ENCODE results near the gene POU2F2.

POU2F2 gene

GRCh38 chr19:42065511-42065910 lies 66.7 kb downstream of the POU2F2 start:
- TF ChIP-seq, protein P1, sequence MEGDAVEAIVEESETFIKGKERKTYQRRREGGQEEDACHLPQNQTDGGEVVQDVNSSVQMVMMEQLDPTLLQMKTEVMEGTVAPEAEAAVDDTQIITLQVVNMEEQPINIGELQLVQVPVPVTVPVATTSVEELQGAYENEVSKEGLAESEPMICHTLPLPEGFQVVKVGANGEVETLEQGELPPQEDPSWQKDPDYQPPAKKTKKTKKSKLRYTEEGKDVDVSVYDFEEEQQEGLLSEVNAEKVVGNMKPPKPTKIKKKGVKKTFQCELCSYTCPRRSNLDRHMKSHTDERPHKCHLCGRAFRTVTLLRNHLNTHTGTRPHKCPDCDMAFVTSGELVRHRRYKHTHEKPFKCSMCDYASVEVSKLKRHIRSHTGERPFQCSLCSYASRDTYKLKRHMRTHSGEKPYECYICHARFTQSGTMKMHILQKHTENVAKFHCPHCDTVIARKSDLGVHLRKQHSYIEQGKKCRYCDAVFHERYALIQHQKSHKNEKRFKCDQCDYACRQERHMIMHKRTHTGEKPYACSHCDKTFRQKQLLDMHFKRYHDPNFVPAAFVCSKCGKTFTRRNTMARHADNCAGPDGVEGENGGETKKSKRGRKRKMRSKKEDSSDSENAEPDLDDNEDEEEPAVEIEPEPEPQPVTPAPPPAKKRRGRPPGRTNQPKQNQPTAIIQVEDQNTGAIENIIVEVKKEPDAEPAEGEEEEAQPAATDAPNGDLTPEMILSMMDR (IDR thresholded peaks at IDR 0.05; ENCODE audit: low read depth, low read length), result no peak

GRCh38 chr19:42065051-42065450 lies 67.2 kb downstream of the POU2F2 start:
- TF ChIP-seq, protein P1 (IDR thresholded peaks at IDR 0.05; ENCODE audit: low read depth, low read length), result no peak
- DNase-seq (ENCODE audit: extremely low read depth, low read depth), result no peak

More at GRCh38 chr19:42065511-42065910, 66.7 kb downstream of the POU2F2 start:
- no peak for DNase-seq (ENCODE audit: extremely low read depth, low read depth)

GRCh38 chr19:42064432-42064831 lies 67.8 kb downstream of the POU2F2 start:
- TF ChIP-seq, protein P1 (IDR thresholded peaks at IDR 0.05; ENCODE audit: low read depth, low read length), result no peak
- no peak for DNase-seq (ENCODE audit: extremely low read depth, low read depth)

- TF ChIP-seq, protein P1 (IDR thresholded peaks at IDR 0.05; ENCODE audit: low read depth, low read length), result no peak
- no peak for DNase-seq (ENCODE audit: extremely low read depth, low read depth)
These were observed 69.9 kb downstream of the POU2F2 start for GRCh38 chr19:42062381-42062780.

DNA sequence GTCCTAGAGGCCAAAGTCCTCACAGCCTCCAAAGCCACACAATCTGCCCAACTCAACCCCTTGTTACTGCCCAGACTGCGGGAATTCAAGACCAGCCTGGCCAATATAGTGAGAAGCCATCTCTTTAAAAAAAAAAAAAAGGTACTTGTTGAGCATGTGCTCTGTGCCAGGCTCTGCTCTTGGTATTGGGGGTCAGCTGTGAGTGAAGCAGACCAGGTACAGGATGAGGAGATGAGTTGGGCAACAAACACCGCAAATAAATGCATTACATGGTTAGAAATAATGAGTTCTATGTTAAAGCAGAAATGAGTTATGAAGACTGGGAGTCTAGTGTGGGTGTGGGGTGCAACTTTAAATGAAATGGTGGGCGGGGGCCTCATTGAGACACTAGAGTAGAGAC lies 72.1 kb downstream of the POU2F2 start:
- TF ChIP-seq, protein P1 (IDR thresholded peaks at IDR 0.05; ENCODE audit: low read depth, low read length), result no peak
- no peak for DNase-seq (ENCODE audit: extremely low read depth, low read depth)

- DNase-seq (ENCODE audit: extremely low read depth, low read depth), result no peak
- TF ChIP-seq, protein P1 (IDR thresholded peaks at IDR 0.05; ENCODE audit: low read depth, low read length), result no peak
These were observed 73.0 kb downstream of the POU2F2 start for GRCh38 chr19:42059196-42059595.

DNA sequence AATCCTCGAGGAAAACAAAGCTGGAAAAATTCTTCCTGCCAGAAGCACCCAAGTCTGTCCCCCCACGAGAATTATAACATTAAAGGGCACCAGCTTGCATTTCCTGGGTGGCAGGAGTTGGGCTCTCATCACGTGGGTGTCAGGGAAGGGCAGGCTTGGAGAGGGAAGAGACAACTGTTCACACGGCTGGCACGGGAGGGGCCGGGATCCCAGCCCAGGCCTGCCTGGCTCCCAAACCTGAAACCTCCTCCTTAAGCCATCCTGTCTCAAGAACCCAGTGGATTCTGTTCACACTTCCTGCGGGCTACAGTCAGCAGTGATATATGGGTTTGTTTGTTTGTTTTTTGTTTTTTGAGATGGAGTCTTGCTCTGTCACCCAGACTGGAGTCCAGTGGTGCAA lies 74.4 kb downstream of the POU2F2 start:
- DNase-seq (ENCODE audit: extremely low read depth, low read depth), result no peak
- TF ChIP-seq, protein P1 (IDR thresholded peaks at IDR 0.05; ENCODE audit: low read depth, low read length), result no peak
